DOHH2 (cell line): ENCODE results near the gene COL13A1.

ENCODE experiments used
- CTCF ChIP-seq: fragments of 200-600 bp; sonication (generic); IDR thresholded peaks from one replicate; pipeline ENCODE4 v1.5.1; 2014; ENCODE audit warnings: antibody characterized with exemption, mild to moderate bottlenecking, low read depth, low read length; ENCODE audit not compliant: poor library complexity, severe bottlenecking
- EZH2phosphoT487 ChIP-seq: fragments of 200-600 bp; sonication (generic); IDR thresholded peaks from 2 replicates; pipeline ENCODE4 v1.6.1; 2017; ENCODE audit warnings: borderline replicate concordance, mild to moderate bottlenecking, antibody characterized with exemption, low read length, moderate library complexity, mixed read lengths

GRCh38 chr10:69829775-69830174 is 28.1 kb downstream of the COL13A1 start:
- TF ChIP-seq CTCF, result no peak
- TF ChIP-seq EZH2phosphoT487, result no peak
